ENCODE data around the gene CLEC2D. TPM values are rescaled to one million over a fixed set of nuclear protein-coding genes. Genes with fewer than 3 reads are reported as not detected.

Gene CLEC2D
- total RNA-seq, 1 donor = 9.4 TPM

DNA sequence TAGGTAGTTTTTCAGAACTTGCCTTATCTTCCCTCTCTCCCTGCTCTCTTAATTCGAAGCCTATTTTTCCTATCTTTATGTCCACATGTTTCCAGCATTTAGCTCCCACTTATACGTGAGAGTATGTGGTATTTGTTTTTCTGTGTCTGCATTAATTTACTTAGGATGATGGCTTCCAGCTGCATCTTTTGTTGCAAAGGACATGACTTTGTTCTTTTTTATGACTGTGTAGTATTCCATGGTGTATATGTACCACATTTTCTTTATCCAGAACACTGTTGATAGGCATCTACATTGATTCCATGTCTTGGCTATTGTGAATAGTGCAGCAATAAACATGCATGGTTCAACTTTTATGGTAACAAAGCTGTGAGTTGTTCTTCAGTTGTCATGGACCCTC lies 7.8 kb upstream of the CLEC2D start:
- no peaks in the 10 kb centered on the region for H3K4me1 ChIP-seq (ENCODE audit: insufficient read depth, low read length)
- TF ChIP-seq, protein P1, sequence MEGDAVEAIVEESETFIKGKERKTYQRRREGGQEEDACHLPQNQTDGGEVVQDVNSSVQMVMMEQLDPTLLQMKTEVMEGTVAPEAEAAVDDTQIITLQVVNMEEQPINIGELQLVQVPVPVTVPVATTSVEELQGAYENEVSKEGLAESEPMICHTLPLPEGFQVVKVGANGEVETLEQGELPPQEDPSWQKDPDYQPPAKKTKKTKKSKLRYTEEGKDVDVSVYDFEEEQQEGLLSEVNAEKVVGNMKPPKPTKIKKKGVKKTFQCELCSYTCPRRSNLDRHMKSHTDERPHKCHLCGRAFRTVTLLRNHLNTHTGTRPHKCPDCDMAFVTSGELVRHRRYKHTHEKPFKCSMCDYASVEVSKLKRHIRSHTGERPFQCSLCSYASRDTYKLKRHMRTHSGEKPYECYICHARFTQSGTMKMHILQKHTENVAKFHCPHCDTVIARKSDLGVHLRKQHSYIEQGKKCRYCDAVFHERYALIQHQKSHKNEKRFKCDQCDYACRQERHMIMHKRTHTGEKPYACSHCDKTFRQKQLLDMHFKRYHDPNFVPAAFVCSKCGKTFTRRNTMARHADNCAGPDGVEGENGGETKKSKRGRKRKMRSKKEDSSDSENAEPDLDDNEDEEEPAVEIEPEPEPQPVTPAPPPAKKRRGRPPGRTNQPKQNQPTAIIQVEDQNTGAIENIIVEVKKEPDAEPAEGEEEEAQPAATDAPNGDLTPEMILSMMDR (IDR thresholded peaks at IDR 0.05; ENCODE audit: extremely low read depth, low read depth, low read length) = no peak
- peaks cover 33% of the 10 kb centered on the region for H3K36me3 ChIP-seq (ENCODE audit: insufficient read depth, low read length)
- no peak overlapping the region for H2AFZ ChIP-seq (ENCODE audit: low read length)
- H3K27me3 ChIP-seq (ENCODE audit: insufficient read depth, low read length) = no peaks in the 10 kb centered on the region
- no peak overlapping the region for H3K4me3 ChIP-seq (ENCODE audit: insufficient read depth, low read length)
- no peaks in the 10 kb centered on the region for H4K20me1 ChIP-seq (ENCODE audit: insufficient read depth, low read length)
- H3K9me3 ChIP-seq (ENCODE audit: low read depth, low read length) = no peaks in the 10 kb centered on the region
- no peak overlapping the region for H3K4me2 ChIP-seq (ENCODE audit: insufficient read depth, low read length)
- DNase-seq (ENCODE audit: insufficient read length, low spot score, missing footprints) = no peak
- H3K27ac ChIP-seq (ENCODE audit: low read depth, low read length) = no peak overlapping the region
- no peaks in the 10 kb centered on the region for H3K79me2 ChIP-seq (ENCODE audit: insufficient read depth, low read length)

DNA sequence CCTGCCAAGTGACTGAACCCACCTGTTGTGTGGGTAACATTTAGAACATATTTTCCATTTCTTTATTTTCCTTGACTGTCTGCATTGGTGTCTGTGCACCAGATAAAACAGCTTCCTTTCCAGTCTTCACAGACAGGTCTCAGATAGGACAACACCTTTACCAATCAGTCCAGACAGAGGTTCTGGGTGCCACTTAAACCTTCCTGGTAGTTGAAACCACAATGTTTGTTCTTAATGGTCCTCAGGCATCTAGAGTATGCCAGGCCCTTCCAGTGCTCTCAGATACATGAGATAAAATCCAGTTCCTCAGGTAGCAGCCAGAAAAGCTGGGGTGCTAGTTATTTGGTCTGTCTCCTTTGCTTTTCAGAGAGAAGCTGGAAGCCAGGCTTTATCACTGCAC lies 7.0 kb upstream of the CLEC2D start:
- Histone ChIP-seq H3K9me3 (ENCODE audit: low read depth, low read length) (no peaks in the 10 kb centered on the region), H3K4me1 (ENCODE audit: insufficient read depth, low read length) (peaks cover 4% of the 10 kb centered on the region), H3K27ac (ENCODE audit: low read depth, low read length) (no peak overlapping the region), H2AFZ (ENCODE audit: low read length) (no peak overlapping the region), H3K27me3 (ENCODE audit: insufficient read depth, low read length) (no peaks in the 10 kb centered on the region), H4K20me1 (ENCODE audit: insufficient read depth, low read length) (no peaks in the 10 kb centered on the region), H3K36me3 (ENCODE audit: insufficient read depth, low read length) (peaks cover 26% of the 10 kb centered on the region), H3K4me3 (ENCODE audit: insufficient read depth, low read length) (no peak overlapping the region), H3K4me2 (ENCODE audit: insufficient read depth, low read length) (no peak overlapping the region), H3K79me2 (ENCODE audit: insufficient read depth, low read length) (no peaks in the 10 kb centered on the region)
- no peak for DNase-seq (ENCODE audit: insufficient read length, low spot score, missing footprints)
- TF ChIP-seq, protein P1 (IDR thresholded peaks at IDR 0.05; ENCODE audit: extremely low read depth, low read depth, low read length) = no peak

DNA sequence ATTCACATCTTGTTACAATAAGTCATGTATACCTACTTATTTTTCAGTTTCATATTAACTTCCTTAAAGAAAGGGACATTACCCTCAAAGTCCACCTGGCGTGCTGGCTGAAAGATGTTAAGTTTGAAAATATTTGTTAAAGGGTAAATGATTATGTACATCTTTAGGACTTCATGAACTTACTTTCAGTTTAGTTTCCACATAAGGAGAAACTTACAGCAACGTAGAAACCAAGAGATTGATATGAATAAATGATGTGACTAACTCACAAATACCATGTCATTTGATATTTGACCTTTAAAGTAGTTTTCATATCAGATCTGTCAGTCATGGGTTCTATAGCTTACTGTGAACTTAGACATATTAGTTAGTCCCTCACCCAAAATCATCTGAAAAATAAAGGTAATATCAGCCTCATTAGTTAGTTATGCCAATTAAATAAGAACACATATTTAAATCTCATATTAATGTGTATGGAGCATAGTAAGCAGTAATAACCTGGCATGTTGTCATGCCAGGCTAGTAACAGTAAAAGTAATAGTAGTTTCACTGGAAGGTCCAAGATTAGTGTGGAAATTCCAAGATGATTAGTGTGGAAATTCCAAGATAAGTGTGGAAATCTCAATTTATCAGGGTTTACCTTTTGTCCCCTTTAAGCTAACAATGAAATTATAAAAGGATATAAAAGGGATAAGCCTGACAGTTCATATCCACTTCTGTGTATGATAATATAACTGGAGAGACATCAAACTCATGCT lies 1.9 kb upstream of the CLEC2D start:
- Histone ChIP-seq H3K4me3 (ENCODE audit: insufficient read depth, low read length) (no peak overlapping the region), H3K27me3 (ENCODE audit: insufficient read depth, low read length) (no peaks in the 10 kb centered on the region), H3K27ac (ENCODE audit: low read depth, low read length) (peak overlapping the region; percentile 21), H3K36me3 (ENCODE audit: insufficient read depth, low read length) (peaks cover under 1% of the 10 kb centered on the region), H3K4me2 (ENCODE audit: insufficient read depth, low read length) (peak overlapping the region; percentile 20), H3K79me2 (ENCODE audit: insufficient read depth, low read length) (no peaks in the 10 kb centered on the region), H3K4me1 (ENCODE audit: insufficient read depth, low read length) (peaks cover 12% of the 10 kb centered on the region), H4K20me1 (ENCODE audit: insufficient read depth, low read length) (no peaks in the 10 kb centered on the region), H2AFZ (ENCODE audit: low read length) (peak overlapping the region; percentile 20), H3K9me3 (ENCODE audit: low read depth, low read length) (no peaks in the 10 kb centered on the region)
- no peak for DNase-seq (ENCODE audit: insufficient read length, low spot score, missing footprints)
- TF ChIP-seq, protein P1 (IDR thresholded peaks at IDR 0.05; ENCODE audit: extremely low read depth, low read depth, low read length) = no peak

DNA sequence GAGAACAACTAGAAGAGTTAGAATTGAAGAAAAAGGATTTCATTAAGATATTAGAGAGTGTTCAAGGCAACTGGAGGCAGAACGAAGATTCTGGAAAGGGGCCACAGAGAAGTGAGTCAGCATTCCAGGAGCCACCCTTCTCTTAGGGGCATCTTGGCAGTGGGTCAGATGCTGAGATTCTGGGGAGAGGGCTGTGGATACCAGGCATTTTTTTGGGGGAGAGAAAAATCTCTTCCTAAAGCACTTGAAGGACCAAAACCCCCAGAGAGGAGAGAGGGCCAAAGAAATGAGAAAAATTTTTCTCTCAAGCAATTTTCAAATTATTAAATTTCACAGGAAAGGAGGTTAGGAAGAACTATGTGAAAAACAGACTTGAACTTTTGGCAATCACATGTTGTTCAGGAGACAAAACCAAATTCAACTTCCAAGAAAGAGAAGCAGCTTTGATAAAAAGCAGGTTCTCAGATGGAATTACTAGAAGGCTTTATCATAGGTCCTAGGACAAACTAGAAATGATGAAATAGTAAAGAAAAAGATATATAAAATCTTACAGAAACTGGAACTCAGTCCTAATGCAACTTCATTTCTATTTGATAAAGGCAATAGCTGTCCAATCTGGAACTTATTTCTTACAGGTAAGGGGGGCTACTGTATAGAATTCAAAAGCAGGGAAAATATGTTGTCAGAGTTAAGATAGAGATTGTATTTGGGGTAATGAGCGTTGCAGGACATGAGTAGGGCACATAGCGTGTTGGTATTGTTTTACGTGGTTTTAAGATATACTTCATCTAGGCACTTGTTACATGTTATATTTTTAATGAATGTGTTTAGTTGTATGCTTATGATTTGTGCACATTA lies 1.1 kb upstream of the CLEC2D start:
- H3K79me2 ChIP-seq (ENCODE audit: insufficient read depth, low read length) = no peaks in the 10 kb centered on the region
- no peaks in the 10 kb centered on the region for H3K27me3 ChIP-seq (ENCODE audit: insufficient read depth, low read length)
- TF ChIP-seq, protein P1 (IDR thresholded peaks at IDR 0.05; ENCODE audit: extremely low read depth, low read depth, low read length) = no peak
- no peaks in the 10 kb centered on the region for H4K20me1 ChIP-seq (ENCODE audit: insufficient read depth, low read length)
- DNase-seq (ENCODE audit: insufficient read length, low spot score, missing footprints) = no peak
- no peaks in the 10 kb centered on the region for H3K9me3 ChIP-seq (ENCODE audit: low read depth, low read length)
- no peak overlapping the region for H3K4me3 ChIP-seq (ENCODE audit: insufficient read depth, low read length)
- no peaks in the 10 kb centered on the region for H3K36me3 ChIP-seq (ENCODE audit: insufficient read depth, low read length)
- H3K4me2 ChIP-seq (ENCODE audit: insufficient read depth, low read length) = peak overlapping the region; percentile 20
- H2AFZ ChIP-seq (ENCODE audit: low read length) = peak overlapping the region; percentile 20
- peak overlapping the region; percentile 21 for H3K27ac ChIP-seq (ENCODE audit: low read depth, low read length)
- peaks cover 18% of the 10 kb centered on the region for H3K4me1 ChIP-seq (ENCODE audit: insufficient read depth, low read length)
